HepG2 (cell line): Measurements from ENCODE around the gene HS2ST1. TPM values are rescaled to one million over a fixed set of nuclear protein-coding genes. Genes with fewer than 3 reads are reported as not detected.
A peak's percentile ranks its signal among the peaks of the same experiment; 100 is the strongest.

Experiments
- ATAC-seq: fragments of 200-7000 bp; cut with Tn5 transposase; 3 replicates; pipeline ENCODE4 v1.9.1; 2020; ENCODE audit warnings: mild to moderate bottlenecking, moderate library complexity
- BruUV-seq: library from RNA; stranded (reverse); fragments of 400-500 nt; replicated peaks from 2 replicates; lab custom pipeline; 2021; lab: Mats Ljungman, UMichigan
- CTCF ChIA-PET: fragments of 300-600 bp; formaldehyde crosslinking; extraction: SDS; loops from one replicate; lab custom pipeline; 2021; ENCODE audit warnings: low total read pairs, inconsistent platforms, low intra/inter-chr PET ratio; lab: Yijun Ruan, JAX
- POLR2A ChIA-PET: fragments of 350-600 bp; sonication (Branson Sonifier 250); formaldehyde crosslinking; loops from one replicate; lab custom pipeline; 2020; ENCODE audit warnings: antibody characterized with exemption, inconsistent platforms; lab: Yijun Ruan, JAX
- DNase-seq: peaks from one replicate; pipeline ENCODE4 v3.0.0-alpha.2; 2015; ENCODE audit warnings: low spot score
- FAIRE-seq: peaks from 3 replicates; lab custom pipeline; 2011; peaks lifted over from hg19 to GRCh38; lab: Jason Lieb, UNC
- H2AFZ ChIP-seq: one replicate; pipeline ENCODE4 v1.6.1; 2011; ENCODE audit warnings: low read length, inconsistent platforms
- H3K27ac ChIP-seq: fragments of 300-600 bp; 3 replicates; pipeline ENCODE4 v1.8.0; 2011; ENCODE audit warnings: mixed run types, mild to moderate bottlenecking, mixed read lengths, low read length, inconsistent platforms; ENCODE audit not compliant: insufficient read depth; ENCODE audit errors: extremely low read length
- H3K27me3 ChIP-seq, 2 experiments: fragments of 200-600 bp in 1 of 2; 2 replicates in 1 of 2; 3 replicates in 1 of 2; pipeline versions ENCODE4 v1.6.0 to v1.8.0; 2011; ENCODE audit warnings: low read length in 2 of 2, mild to moderate bottlenecking in 2 of 2, moderate library complexity in 2 of 2, inconsistent platforms in 1 of 2; ENCODE audit not compliant: insufficient read depth in 2 of 2, control insufficient read depth in 1 of 2
- H3K36me3 ChIP-seq, 2 experiments: fragments of 200-600 bp in 1 of 2; replicated peaks in 1 of 2; 2 replicates in 1 of 2; 3 replicates in 1 of 2; pipeline versions ENCODE4 v1.5.1 to v1.8.0; 2011; ENCODE audit warnings: low read length in 2 of 2, inconsistent platforms in 1 of 2; ENCODE audit not compliant: insufficient read depth in 2 of 2, control insufficient read depth in 1 of 2
- H3K4me1 ChIP-seq: 2 replicates; pipeline ENCODE4 v1.5.1; 2012; ENCODE audit warnings: low read length, inconsistent platforms; ENCODE audit not compliant: insufficient read depth
- H3K4me2 ChIP-seq: 2 replicates; pipeline ENCODE4 v1.6.0; 2011; ENCODE audit warnings: low read depth, low read length, inconsistent platforms
- H3K4me3 ChIP-seq, 3 experiments: fragments of 200-600 bp in 1 of 3; sonication (generic), shearing (Covaris generic) in 1 of 3; replicated peaks in 1 of 3; 2 replicates each; pipeline ENCODE4 v1.5.1; 2011 to 2016; ENCODE audit warnings: low read length in 3 of 3, inconsistent platforms in 2 of 3, low read depth in 2 of 3, mild to moderate bottlenecking in 2 of 3, control low read depth in 1 of 3, mixed read lengths in 1 of 3; ENCODE audit not compliant: insufficient read depth in 1 of 3
- H3K79me2 ChIP-seq: one replicate; pipeline ENCODE4 v1.6.1; 2011; ENCODE audit warnings: low read length, inconsistent platforms; ENCODE audit not compliant: insufficient read depth
- H3K9ac ChIP-seq: 2 replicates; pipeline ENCODE4 v1.6.0; 2011; ENCODE audit warnings: mild to moderate bottlenecking, low read depth, low read length, inconsistent platforms; ENCODE audit not compliant: insufficient read depth
- H3K9me3 ChIP-seq: 2 replicates; pipeline ENCODE4 v1.5.1; 2012; ENCODE audit warnings: mild to moderate bottlenecking, low read length
- H4K20me1 ChIP-seq: 2 replicates; pipeline ENCODE4 v1.6.0; 2011; ENCODE audit warnings: inconsistent platforms, mild to moderate bottlenecking, low read length, moderate library complexity; ENCODE audit not compliant: insufficient read depth
- MAFF ChIP-seq: IDR thresholded peaks from 2 replicates; pipeline ENCODE4 v1.6.1; 2011; ENCODE audit warnings: low read depth, low read length, improper control_type of control experiment
- MAFK ChIP-seq, 2 experiments: IDR thresholded peaks in 1 of 2; conservative IDR thresholded peaks in 1 of 2; 2 replicates each; pipeline ENCODE4 v1.6.1; 2011; ENCODE audit warnings: improper control_type of control experiment in 2 of 2, low read length in 2 of 2
- ZNF354B ChIP-seq: sonication (generic); formaldehyde crosslinking; IDR thresholded peaks from 2 replicates; pipeline ENCODE4 v1.8.0; 2022; ENCODE audit warnings: mild to moderate bottlenecking, missing genetic modification reagents
- ZNF7 ChIP-seq: IDR thresholded peaks from 2 replicates; pipeline ENCODE4 v1.6.1; 2016; ENCODE audit warnings: missing biosample characterization, missing genetic modification reagents
- WGBS: methylation state at CpG from one replicate; pipeline ENCODE4 v1.1.6; 2017; ENCODE audit warnings: low lambda C conversion rate; 5-methylcytosine and 5-hydroxymethylcytosine counted together
- in situ Hi-C: cut with HindIII; loops from 2 replicates; pipeline ENCODE4 v1.10.0; 2017; ENCODE audit warnings: low pct_unique_long_range_greater_than_20kb; ENCODE audit not compliant: extremely low pct_ligation_motif_present
- intact Hi-C: fragments of 100-400 bp; cut with micrococcal nuclease; formaldehyde crosslinking; loops from one replicate; pipeline ENCODE4 v1.10.0; 2022; ENCODE audit not compliant: unreplicated experiment
- polyA plus RNA-seq, 8 experiments: library from polyadenylated mRNA; depleted of rRNA in 3 of 8; stranded (reverse) in 7 of 8; unstranded in 1 of 8; fragments of >200 nt; fragmentation: Illumina TruSeq in 4 of 8; extraction: Trizol in 4 of 8; gene quantifications; 2 replicates each; pipeline versions ENCODE4 v1.2.1 to v1.2.3, GENCODE V29; 2011 to 2016; ENCODE audit warnings: low read depth in 4 of 8, missing spikeins in 1 of 8, mixed read lengths in 1 of 8; ENCODE audit not compliant: insufficient read depth in 1 of 8
- total RNA-seq, 5 experiments: library from RNA; depleted of rRNA; stranded (reverse); fragments of >200 nt; fragmentation: Illumina TruSeq; extraction: Trizol; gene quantifications; 2 replicates each; pipeline ENCODE4 v1.2.3, GENCODE V29; 2016; ENCODE audit warnings: low read depth in 1 of 5

The HS2ST1 gene
- total and polyA plus RNA-seq, 2 of the 13 experiments (the other 11 are each of a cell fraction or from before 2014, with no cell fraction given): 22.1 to 58.7 TPM

- no peak overlapping the region for H3K27ac ChIP-seq
- no peak overlapping the region for H2AFZ ChIP-seq
- H3K4me2 ChIP-seq: no peak overlapping the region
- no TSS peak for BruUV-seq
- ChIA-PET CTCF (no interaction called here), POLR2A (no interaction called here)
- ATAC-seq (no peak), FAIRE-seq (no peak), DNase-seq (no peak)
- in situ Hi-C loops: no loop called here
- H3K9ac ChIP-seq: no peak overlapping the region
- 96% methylated on average over 3 of the region's 3 CpGs for WGBS
- H3K4me3 ChIP-seq: no peak overlapping the region
- no peaks in the 10 kb centered on the region for H3K79me2 ChIP-seq
- intact Hi-C loops: no loop called here
- peak; percentile 86 to 94 for TF ChIP-seq MAFK (conservative IDR thresholded peaks at IDR 0.05 in 1 of 2, IDR thresholded peaks at IDR 0.05 in 1 of 2; ENCODE audit: low read length in 2 of 2)
- peak; percentile 89 for TF ChIP-seq MAFF
- no peak for TF ChIP-seq ZNF354B
- H4K20me1 ChIP-seq: no peaks in the 10 kb centered on the region
- H3K27me3 ChIP-seq: no peaks in the 10 kb centered on the region
- peaks cover 2 to 12% of the 10 kb centered on the region in 2 experiments; a peak in 3 of 5 replicates for H3K36me3 ChIP-seq
- H3K9me3 ChIP-seq: no peaks in the 10 kb centered on the region
- H3K4me1 ChIP-seq: no peaks in the 10 kb centered on the region
Measured at GRCh38 chr1:87092846-87093245, 178.4 kb downstream of the HS2ST1 start.

GRCh38 chr1:87093286-87093685 lies 178.9 kb downstream of the HS2ST1 start:
- intact Hi-C loops: no loop called here
- Histone ChIP-seq H4K20me1 (no peaks in the 10 kb centered on the region), H3K9ac (no peak overlapping the region), H3K27me3 (no peaks in the 10 kb centered on the region), H2AFZ (no peak overlapping the region), H3K36me3 (peaks cover 2 to 12% of the 10 kb centered on the region in 2 experiments; a peak in 3 of 5 replicates), H3K27ac (no peak overlapping the region), H3K4me1 (no peaks in the 10 kb centered on the region), H3K4me2 (no peak overlapping the region), H3K79me2 (no peaks in the 10 kb centered on the region), H3K4me3 (no peak overlapping the region), H3K9me3 (no peaks in the 10 kb centered on the region)
- POLR2A ChIA-PET: no interaction called here
- WGBS: 96% methylated on average over 4 of the region's 4 CpGs
- BruUV-seq: no TSS peak
- in situ Hi-C loops: no loop called here
- DNase-seq: no peak
- ATAC-seq: no peak
- CTCF ChIA-PET: no interaction called here
- TF ChIP-seq ZNF7 (CRISPR knock-in tag): no peak
- FAIRE-seq: no peak
